MCF 10A (cell line): ENCODE data around the gene SNAI1. TPM values are rescaled to one million over a fixed set of nuclear protein-coding genes. Genes with fewer than 3 reads are reported as not detected.

Source experiments
- BruUV-seq: library from RNA; stranded (reverse); fragments of 400-500 nt; replicated peaks from 2 replicates; lab custom pipeline; 2021; lab: Mats Ljungman, UMichigan
- CTCF ChIA-PET: fragments of 300-600 bp; sonication (Branson Sonifier 250); formaldehyde crosslinking; extraction: SDS; loops from one replicate; lab custom pipeline; 2021; ENCODE audit warnings: antibody characterized with exemption, inconsistent platforms; lab: Yijun Ruan, JAX
- POLR2A ChIA-PET: fragments of 300-600, 350-650 bp; sonication (Branson Sonifier 250); formaldehyde crosslinking; extraction: SDS; loops from one replicate; lab custom pipeline; 2020; ENCODE audit warnings: antibody characterized with exemption, inconsistent platforms; lab: Yijun Ruan, JAX
- DNase-seq: peaks from one replicate; pipeline ENCODE4 v3.0.0-alpha.2; 2018; ENCODE audit not compliant: unreplicated experiment
- H3K27ac Mint-ChIP-seq: one replicate; pipeline ENCODE4 v1.8.0; 2022; ENCODE audit warnings: mild to moderate bottlenecking, low read depth, mixed read lengths; ENCODE audit not compliant: unreplicated experiment
- H3K27me3 Mint-ChIP-seq: one replicate; pipeline ENCODE4 v1.8.0; 2022; ENCODE audit warnings: mixed read lengths; ENCODE audit not compliant: insufficient read depth, unreplicated experiment
- H3K36me3 Mint-ChIP-seq: one replicate; pipeline ENCODE4 v1.8.0; 2022; ENCODE audit warnings: mild to moderate bottlenecking, moderate library complexity, mixed read lengths; ENCODE audit not compliant: insufficient read depth, unreplicated experiment
- H3K4me1 Mint-ChIP-seq: one replicate; pipeline ENCODE4 v1.8.0; 2022; ENCODE audit warnings: mixed read lengths; ENCODE audit not compliant: insufficient read depth, unreplicated experiment
- H3K4me3 Mint-ChIP-seq: one replicate; pipeline ENCODE4 v1.8.0; 2022; ENCODE audit warnings: mild to moderate bottlenecking, moderate library complexity, mixed read lengths; ENCODE audit not compliant: unreplicated experiment
- H3K9me3 Mint-ChIP-seq: one replicate; pipeline ENCODE4 v1.8.0; 2022; ENCODE audit warnings: mixed read lengths; ENCODE audit not compliant: unreplicated experiment
- CTCF ChIP-seq: fragments of 200-600 bp; IDR thresholded peaks from one replicate; pipeline ENCODE4 v1.8.0; 2022; ENCODE audit warnings: antibody characterized with exemption, mild to moderate bottlenecking; ENCODE audit not compliant: unreplicated experiment
- intact Hi-C: fragments of 100-400 bp; cut with micrococcal nuclease; formaldehyde crosslinking; loops from 2 replicates; pipeline ENCODE4 v1.14.1; 2022
- total RNA-seq: library from RNA; stranded (reverse); gene quantifications from 2 replicates; pipeline ENCODE4 v1.2.3, GENCODE V29; 2022

The SNAI1 gene
- total RNA-seq, 1 experiment from 2014 or later: 0.23 TPM

- Mint-ChIP-seq H3K9me3 (no peaks in the 10 kb centered on the region), H3K27me3 (no peaks in the 10 kb centered on the region), H3K36me3 (peaks cover 6% of the 10 kb centered on the region), H3K4me3 (no peak overlapping the region), H3K27ac (peak overlapping the region; percentile 83), H3K4me1 (peaks cover 48% of the 10 kb centered on the region)
- POLR2A ChIA-PET: interaction anchor here (0.8 kb wide), 1 partner anchor 9 kb away, joined by 5 read pairs; no protein-coding TSS in a partner anchor
- BruUV-seq: no TSS peak
- no peak for DNase-seq
- intact Hi-C loops: no loop called here
- TF ChIP-seq CTCF: no peak
- CTCF ChIA-PET: interaction anchor here (1.1 kb wide), 1 partner anchor 57 kb away, joined by 3 read pairs; no protein-coding TSS in a partner anchor
These were observed 46.4 kb downstream of the SNAI1 start for GRCh38 chr20:50029083-50029696.

GRCh38 chr20:50029697-50030461 is 47.1 kb downstream of the SNAI1 start:
- ChIA-PET POLR2A (no interaction called here), CTCF (interaction anchor here (0.7 to 0.8 kb wide), 2 partner anchors 41 to 55 kb away, joined by 3 read pairs; no protein-coding TSS in a partner anchor)
- BruUV-seq: no TSS peak
- no peaks in the 10 kb centered on the region for H3K27me3 Mint-ChIP-seq
- H3K27ac Mint-ChIP-seq: peak overlapping the region; percentile 83
- no peak for TF ChIP-seq CTCF
- H3K36me3 Mint-ChIP-seq: peaks cover 6% of the 10 kb centered on the region
- no peak overlapping the region for H3K4me3 Mint-ChIP-seq
- peaks cover 51% of the 10 kb centered on the region for H3K4me1 Mint-ChIP-seq
- H3K9me3 Mint-ChIP-seq: no peaks in the 10 kb centered on the region
- DNase-seq: peak; percentile 92
- intact Hi-C loops: no loop called here

GRCh38 chr20:50032955-50033666 is 50.3 kb downstream of the SNAI1 start:
- H3K4me1 Mint-ChIP-seq: peaks cover 41% of the 10 kb centered on the region
- DNase-seq: peak; percentile 65

More at GRCh38 chr20:50032955-50033666, 50.3 kb downstream of the SNAI1 start:
- no peak for TF ChIP-seq CTCF
- Mint-ChIP-seq H3K9me3 (no peaks in the 10 kb centered on the region), H3K4me3 (no peak overlapping the region), H3K36me3 (no peaks in the 10 kb centered on the region), H3K27me3 (no peaks in the 10 kb centered on the region), H3K27ac (peak overlapping the region; percentile 81)
- intact Hi-C loops: no loop called here
- POLR2A ChIA-PET: interaction anchor here (0.7 to 2.3 kb wide), 5 partner anchors 13 to 95 kb away, joined by 3 to 11 read pairs (median 4); no protein-coding TSS in a partner anchor
- CTCF ChIA-PET: interaction anchor here (0.6 to 5.8 kb wide), 5 partner anchors 38 to 726 kb away, joined by 3 to 31 read pairs (median 4); no protein-coding TSS in a partner anchor
- no TSS peak for BruUV-seq
